Left ventricle myocardium superior (tissue), 1 donor: ENCODE results near the gene NXF1. TPM values are rescaled to one million over a fixed set of nuclear protein-coding genes. Genes with fewer than 3 reads are reported as not detected.
A peak's percentile ranks its signal among the peaks of the same experiment; 100 is the strongest.
"Not testable (repeated sequence)": the region's sequence is repeated elsewhere in the genome, so short reads cannot be mapped to it uniquely, and the experiment has no call there.

ENCODE experiments used
- ATAC-seq: fragments of 200-7000 bp; cut with Tn5 transposase; one replicate; pipeline ENCODE4 v1.9.1; 2020; ENCODE audit warnings: mild to moderate bottlenecking, moderate library complexity
- DNase-seq: peaks from one replicate; pipeline ENCODE4 v3.0.0-alpha.2; 2020
- intact Hi-C: fragments of 100-400 bp; cut with micrococcal nuclease; formaldehyde crosslinking; loops from one replicate; pipeline ENCODE4 v1.11.0; 2022
- long read RNA-seq: library from polyadenylated mRNA; unstranded; transcript quantifications from one replicate; pipeline ENCODE4 v2.0.0, GENCODE V29; 2021
- total RNA-seq: library from RNA; stranded (reverse); fragmentation: NEBNext Ultra II Directional; extraction: Animal tissue kit (Norgen Biotek cat#: 25700); gene quantifications from one replicate; pipeline ENCODE4 v1.2.1, GENCODE V29; 2021
- donor health status: DM: no; HTN: yes; CAD: no; lungs with severe emphysema.

Gene NXF1
- 49.6 TPM for total RNA-seq
- long read RNA-seq, full-length matches to known transcripts, result 4 of 34 reads
- long read RNA-seq, partial matches to known transcripts, result 26 of 34 reads
- long read RNA-seq, other reads (novel, unspliced or antisense), result 4 of 34 reads

GRCh38 chr11:62805076-62805892 is at the start of gene NXF1:
NXF1 (minus strand) TSS chr11:62805440; CDS start chr11:62805356, 84 bp downstream.
- DNase-seq (peak; percentile 97), ATAC-seq (peak; percentile 92)
- intact Hi-C loops, result no loop called here

- no peak for DNase-seq
- intact Hi-C loops, result no loop called here
- no peak for ATAC-seq
These were observed 49.0 kb upstream of the NXF1 start for GRCh38 chr11:62854013-62854824.

GRCh38 chr11:62853279-62853965 is 48.2 kb upstream of the NXF1 start:
- intact Hi-C loops, result no loop called here
- ATAC-seq (no peak), DNase-seq (no peak)

GRCh38 chr11:62852523-62853188 is 47.4 kb upstream of the NXF1 start:
- ATAC-seq (no peak), DNase-seq (no peak)
- intact Hi-C loops, result no loop called here

- intact Hi-C loops, result no loop called here
- DNase-seq (no peak), ATAC-seq (no peak)
These were observed 46.7 kb upstream of the NXF1 start for GRCh38 chr11:62851807-62852522.

GRCh38 chr11:62850911-62851806 is 45.9 kb upstream of the NXF1 start:
- intact Hi-C loops, result no loop called here
- no peak for ATAC-seq

GRCh38 chr11:62847767-62848314 is 42.6 kb upstream of the NXF1 start:
- DNase-seq, result no peak
- no peak for ATAC-seq
- intact Hi-C loops, result no loop called here

More at GRCh38 chr11:62850911-62851806, 45.9 kb upstream of the NXF1 start:
- DNase-seq, result no peak

GRCh38 chr11:62846177-62846576 is 40.9 kb upstream of the NXF1 start:
- ATAC-seq (no peak), DNase-seq (no peak)
- intact Hi-C loops, result no loop called here

GRCh38 chr11:62844154-62844553 is 38.9 kb upstream of the NXF1 start:
- DNase-seq, result no peak
- ATAC-seq, result no peak
- intact Hi-C loops, result no loop called here

GRCh38 chr11:62843466-62843865 is 38.2 kb upstream of the NXF1 start:
- DNase-seq (no peak), ATAC-seq (no peak)
- intact Hi-C loops, result no loop called here

- DNase-seq, ATAC-seq, intact Hi-C loops: not testable (repeated sequence)
These were observed 37.7 kb upstream of the NXF1 start for GRCh38 chr11:62842891-62843290.

GRCh38 chr11:62842171-62842741 is 37.0 kb upstream of the NXF1 start:
- ATAC-seq (peak; percentile 6), DNase-seq (peak; percentile 47)
- intact Hi-C loops, result no loop called here

- ATAC-seq, result peak; percentile 77
- intact Hi-C loops, result no loop called here
- DNase-seq, result peak; percentile 80
These were observed 36.3 kb upstream of the NXF1 start for GRCh38 chr11:62841361-62842170.

- DNase-seq (peak; percentile 72), ATAC-seq (peak; percentile 13)
- intact Hi-C loops, result not testable (repeated sequence)
These were observed 35.6 kb upstream of the NXF1 start for GRCh38 chr11:62840721-62841360.
